Activated CD4-positive, alpha-beta T cell treated with anti-CD3 and anti-CD28 coated beads, Interleukin-2, amount 10 ng/mL, durations not matched to agents 7 days and 5 days (primary cell): ENCODE results near the gene CLN3. TPM values are rescaled to one million over a fixed set of nuclear protein-coding genes. Genes with fewer than 3 reads are reported as not detected.
A peak's percentile ranks its signal among the peaks of the same experiment; 100 is the strongest.
"Not testable (repeated sequence)": the region's sequence is repeated elsewhere in the genome, so short reads cannot be mapped to it uniquely, and the experiment has no call there.

Experiments
- CTCF ChIA-PET: fragments of 350-600 bp; sonication (Branson Sonifier 250); formaldehyde crosslinking; loops from one replicate; lab custom pipeline; 2021; ENCODE audit warnings: antibody characterized with exemption; lab: Charles Lee
- POLR2A ChIA-PET: fragments of 350-600 bp; sonication (Branson Sonifier 250); formaldehyde crosslinking; loops from one replicate; lab custom pipeline; 2021; ENCODE audit warnings: antibody characterized with exemption; lab: Charles Lee
- DNase-seq: peaks from one replicate; pipeline ENCODE4 v3.0.0-alpha.2; 2020
- H3K27ac Mint-ChIP-seq: one replicate; pipeline ENCODE4 v1.8.0; 2021; ENCODE audit warnings: mild to moderate bottlenecking, moderate library complexity, mixed read lengths
- H3K27me3 Mint-ChIP-seq: one replicate; pipeline ENCODE4 v1.8.0; 2021; ENCODE audit warnings: mixed read lengths
- H3K36me3 Mint-ChIP-seq: one replicate; pipeline ENCODE4 v1.8.0; 2021; ENCODE audit warnings: low read depth, mixed read lengths
- H3K4me1 Mint-ChIP-seq: one replicate; pipeline ENCODE4 v1.8.0; 2021; ENCODE audit warnings: mixed read lengths
- H3K4me3 Mint-ChIP-seq: one replicate; pipeline ENCODE4 v1.8.0; 2021; ENCODE audit warnings: mild to moderate bottlenecking, moderate library complexity, mixed read lengths
- H3K9me3 Mint-ChIP-seq: one replicate; pipeline ENCODE4 v1.8.0; 2021; ENCODE audit warnings: mixed read lengths
- total RNA-seq, 2 experiments: library from RNA; stranded (reverse); gene quantifications; one replicate each; pipeline ENCODE4 v1.2.3, GENCODE V29; 2021

Gene CLN3
- total RNA-seq, 2 experiments from 2014 or later = 53.4 to 58.4 TPM

GRCh38 chr16:28473714-28474265 is 18.1 kb downstream of the CLN3 start:
- POLR2A ChIA-PET = no interaction called here
- peak; percentile 1 for DNase-seq
- Mint-ChIP-seq H3K9me3 (no peaks in the 10 kb centered on the region), H3K27me3 (no peaks in the 10 kb centered on the region), H3K27ac (peak overlapping the region; percentile 2), H3K4me1 (peaks cover 7% of the 10 kb centered on the region), H3K4me3 (no peak overlapping the region), H3K36me3 (peaks cover 32% of the 10 kb centered on the region)
- CTCF ChIA-PET = no interaction called here

GRCh38 chr16:28447081-28447480 is 44.8 kb downstream of the CLN3 start:
- H3K4me3 Mint-ChIP-seq, H3K36me3 Mint-ChIP-seq, POLR2A ChIA-PET, H3K9me3 Mint-ChIP-seq, H3K27ac Mint-ChIP-seq, DNase-seq, CTCF ChIA-PET, H3K4me1 Mint-ChIP-seq, H3K27me3 Mint-ChIP-seq: not testable (repeated sequence)

- H3K9me3 Mint-ChIP-seq, CTCF ChIA-PET, H3K4me1 Mint-ChIP-seq, H3K36me3 Mint-ChIP-seq, POLR2A ChIA-PET, H3K4me3 Mint-ChIP-seq, H3K27me3 Mint-ChIP-seq, DNase-seq, H3K27ac Mint-ChIP-seq: not testable (repeated sequence)
These were observed 45.5 kb downstream of the CLN3 start for GRCh38 chr16:28446388-28446787.

GRCh38 chr16:28443943-28444342 is 47.9 kb downstream of the CLN3 start:
- H3K27ac Mint-ChIP-seq, H3K4me1 Mint-ChIP-seq, H3K9me3 Mint-ChIP-seq, H3K4me3 Mint-ChIP-seq, H3K36me3 Mint-ChIP-seq, DNase-seq, POLR2A ChIA-PET, H3K27me3 Mint-ChIP-seq, CTCF ChIA-PET: not testable (repeated sequence)

GRCh38 chr16:28438899-28439298 is 53.0 kb downstream of the CLN3 start:
- H3K4me3 Mint-ChIP-seq, H3K4me1 Mint-ChIP-seq, H3K9me3 Mint-ChIP-seq, POLR2A ChIA-PET, CTCF ChIA-PET, H3K27me3 Mint-ChIP-seq, DNase-seq, H3K27ac Mint-ChIP-seq, H3K36me3 Mint-ChIP-seq: not testable (repeated sequence)

- POLR2A ChIA-PET, H3K36me3 Mint-ChIP-seq, H3K4me3 Mint-ChIP-seq, H3K4me1 Mint-ChIP-seq, CTCF ChIA-PET, H3K27ac Mint-ChIP-seq, H3K9me3 Mint-ChIP-seq, H3K27me3 Mint-ChIP-seq, DNase-seq: not testable (repeated sequence)
These were observed 56.5 kb downstream of the CLN3 start for GRCh38 chr16:28435340-28435739.

Other genes starting within 250 kb of the CLN3 start
- 10 to 100 TPM; 17.9 to 19.4 TPM for gene SBK1, start 199.5 kb downstream of the CLN3 start, total RNA-seq
- gene NPIPB6, start 128.6 kb downstream of the CLN3 start, total RNA-seq = 1 to 10 TPM; 1.1 to 1.4 TPM
- gene EIF3CL, start 88.2 kb downstream of the CLN3 start, total RNA-seq = 100 to 1,000 TPM in 1 of 2 experiments, 10 to 100 TPM in 1; 84.0 to 101 TPM
- gene NPIPB7, start 19.7 kb downstream of the CLN3 start, total RNA-seq = under 1 TPM in 1 of 2 experiments, not detected in 1; 0.25 TPM
- gene APOBR, start 2.6 kb upstream of the CLN3 start, total RNA-seq = 10 to 100 TPM; 16.7 to 21.4 TPM
- not detected for gene IL27, start 14.8 kb upstream of the CLN3 start, total RNA-seq
- gene NUPR1, start 46.9 kb upstream of the CLN3 start, total RNA-seq = not detected
- 10 to 100 TPM; 49.3 to 60.6 TPM for gene SGF29, start 61.8 kb upstream of the CLN3 start, total RNA-seq
- under 1 TPM; 0.27 to 0.50 TPM for gene SULT1A2, start 105.0 kb upstream of the CLN3 start, total RNA-seq
- gene SULT1A1, start 118.0 kb upstream of the CLN3 start, total RNA-seq = 10 to 100 TPM; 11.1 to 11.3 TPM
- under 1 TPM in 1 of 2 experiments, not detected in 1; 0.44 TPM for gene NPIPB8, start 146.0 kb upstream of the CLN3 start, total RNA-seq
- gene EIF3C, start 219.4 kb upstream of the CLN3 start, total RNA-seq = 100 to 1,000 TPM; 430 to 457 TPM